ENCODE data around the gene CGB8.
"Not testable (repeated sequence)": the region's sequence is repeated elsewhere in the genome, so short reads cannot be mapped to it uniquely, and the experiment has no call there.

Gene CGB8

DNA sequence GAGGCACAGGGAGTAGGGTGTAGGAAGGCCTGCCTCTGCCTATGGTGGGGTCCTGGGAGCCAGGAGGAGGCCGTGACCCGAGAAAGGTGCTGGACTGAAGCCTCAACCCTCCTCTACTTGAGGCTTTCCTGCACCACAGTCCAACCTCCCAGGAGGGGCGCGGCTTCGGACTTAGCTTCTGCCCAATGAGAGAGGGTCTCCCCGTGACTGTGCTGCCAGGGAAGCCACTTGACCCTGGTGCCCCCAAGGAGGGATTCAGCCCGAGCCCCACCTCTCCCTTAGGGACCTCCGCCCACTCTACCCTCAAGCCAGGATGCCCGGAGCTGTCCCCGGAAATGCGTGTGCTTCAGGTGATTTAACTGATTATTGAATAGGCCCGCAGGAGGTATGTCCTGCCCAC lies at the start of gene CGB8:
CGB8 (minus strand) TSS at position 101 of the 400 bp plus-strand sequence. CDS start 372 bp downstream, outside the sequence.
- H3K36me3 ChIP-seq (ENCODE audit: control insufficient read depth in 2 of 2, insufficient read depth in 1 of 2, low read length in 2 of 2); H3K9me3 ChIP-seq (ENCODE audit: control insufficient read depth, insufficient read depth, low read depth, low read length); H3K4me1 ChIP-seq (ENCODE audit: control insufficient read depth, insufficient read depth, low read length); H3K4me3 ChIP-seq (ENCODE audit: low read depth, low read length); H3K27ac ChIP-seq (ENCODE audit: extremely low read depth, low read depth, low read length); CTCF ChIA-PET: not testable (repeated sequence)
- POLR2A ChIA-PET = interaction anchor here (0.6 kb wide), 1 partner anchor 48 kb away, joined by 4 read pairs; no protein-coding TSS in a partner anchor

DNA sequence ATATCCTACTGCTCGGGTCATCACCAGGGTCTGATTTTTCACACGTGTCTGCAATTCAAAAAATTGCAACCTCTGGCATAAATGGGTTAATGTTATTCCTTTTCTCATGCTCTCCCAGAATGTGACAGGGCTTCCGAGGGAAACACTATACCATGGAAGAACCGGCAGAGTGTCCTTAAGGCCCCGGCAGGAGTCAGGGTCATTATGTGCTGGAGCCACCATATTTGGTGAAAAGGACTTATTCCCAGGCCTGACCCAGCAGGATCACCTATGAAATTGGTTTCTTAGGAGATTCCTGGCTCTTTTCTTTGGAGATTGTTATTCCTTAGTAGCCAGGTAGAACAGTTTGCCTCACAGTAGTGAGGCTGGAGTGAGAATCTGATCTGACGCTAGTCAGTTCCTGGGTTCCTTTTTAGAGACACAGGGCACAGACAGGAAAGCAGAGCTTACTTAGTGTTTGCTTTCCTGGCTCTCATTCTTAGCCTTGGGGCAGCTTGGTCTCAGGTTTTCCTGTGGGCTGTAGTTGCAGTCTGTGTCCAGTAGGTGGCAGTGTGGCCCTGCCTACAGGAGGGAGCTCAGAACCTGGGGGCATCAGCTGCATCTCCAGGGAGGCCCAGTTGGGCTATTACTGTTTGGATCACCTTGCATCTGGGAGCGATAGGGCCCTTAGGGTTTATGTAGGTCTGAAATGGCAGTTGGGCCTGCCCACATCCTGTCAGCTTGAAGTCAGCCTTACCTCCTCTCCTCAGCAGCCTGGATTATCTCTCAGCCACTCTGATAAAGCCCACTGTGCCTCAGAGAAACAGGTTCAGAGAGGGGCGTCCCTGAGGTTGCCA lies 48.8 kb upstream of the CGB8 start:
- POLR2A ChIA-PET = interaction anchor here (0.6 to 1.7 kb wide), 12 partner anchors 9 to 356 kb away, joined by 3 to 11 read pairs (median 4); partner anchors contain the start of genes ALDH16A1 and LIN7B
- Histone ChIP-seq H3K9me3 (ENCODE audit: control insufficient read depth, insufficient read depth, low read depth, low read length) (no peaks in the 10 kb centered on the region), H3K27ac (ENCODE audit: extremely low read depth, low read depth, low read length) (peak overlapping the region; percentile 48), H3K4me3 (ENCODE audit: low read depth, low read length) (no peak overlapping the region), H3K36me3 (ENCODE audit: control insufficient read depth in 2 of 2, insufficient read depth in 1 of 2, low read length in 2 of 2) (peaks cover 81 to 95% of the 10 kb centered on the region in 2 experiments), H3K4me1 (ENCODE audit: control insufficient read depth, insufficient read depth, low read length) (peaks cover 8% of the 10 kb centered on the region)
- CTCF ChIA-PET = interaction anchor here (0.5 to 7.1 kb wide), 50 partner anchors 10 to 546 kb away, joined by 3 to 105 read pairs (median 5); partner anchors contain the start of genes GYS1, LIN7B and RUVBL2
- TF ChIP-seq SP7 (tag by site-specific recombination; IDR thresholded peaks at IDR 0.05) (peak; percentile 32), MYNN (tag by site-specific recombination; IDR thresholded peaks at IDR 0.05; ENCODE audit: borderline replicate concordance) (no peak), ZNF660 (tag by site-specific recombination; IDR thresholded peaks at IDR 0.05) (0 out of 2 replicates have a peak, but pooled peaks have one; percentile 31), ZNF654 (tag by site-specific recombination; IDR thresholded peaks at IDR 0.05; ENCODE audit: low read depth) (peak; percentile 89), KLF16 (tag by site-specific recombination; IDR thresholded peaks at IDR 0.05) (no peak), GLIS1 (tag by site-specific recombination; IDR thresholded peaks at IDR 0.05) (peak; percentile 79), ZNF777 (tag by site-specific recombination; IDR thresholded peaks at IDR 0.05; ENCODE audit: borderline replicate concordance) (no peak), ZNF138 (tag by site-specific recombination; IDR thresholded peaks at IDR 0.05; ENCODE audit: borderline replicate concordance) (no peak), KLF9 (tag by site-specific recombination; IDR thresholded peaks at IDR 0.05; ENCODE audit: low read depth) (no peak), ZNF132 (tag by site-specific recombination; IDR thresholded peaks at IDR 0.05; ENCODE audit: borderline replicate concordance) (no peak), ZNF561 (tag by site-specific recombination; IDR thresholded peaks at IDR 0.05; ENCODE audit: borderline replicate concordance) (no peak; the same call in 1 of the 2 replicates), ZNF175 (tag by site-specific recombination; IDR thresholded peaks at IDR 0.05) (no peak), ZNF202 (tag by site-specific recombination; IDR thresholded peaks at IDR 0.05; ENCODE audit: borderline replicate concordance) (no peak), ZBTB21 (tag by site-specific recombination; IDR thresholded peaks at IDR 0.05) (no peak), IKZF3 (tag by site-specific recombination; IDR thresholded peaks at IDR 0.05) (peak; percentile 70), ZFP37 (tag by site-specific recombination; IDR thresholded peaks at IDR 0.05) (no peak), ZFP3 (tag by site-specific recombination; IDR thresholded peaks at IDR 0.05; ENCODE audit: low read depth) (no peak), ZIC2 (tag by site-specific recombination; IDR thresholded peaks at IDR 0.05) (0 out of 2 replicates have a peak, but pooled peaks have one; percentile 31), ZNF529 (tag by site-specific recombination; IDR thresholded peaks at IDR 0.05; ENCODE audit: insufficient replicate concordance) (no peak), ZNF394 (tag by site-specific recombination; IDR thresholded peaks at IDR 0.05; ENCODE audit: borderline replicate concordance) (no peak), WT1 (tag by site-specific recombination; IDR thresholded peaks at IDR 0.05) (no peak), ZBTB6 (tag by site-specific recombination; IDR thresholded peaks at IDR 0.05) (no peak), ZNF366 (tag by site-specific recombination; conservative IDR thresholded peaks at IDR 0.05) (peak; percentile 18; the same call in 1 of the 2 replicates), ZNF391 (tag by site-specific recombination; IDR thresholded peaks at IDR 0.05; ENCODE audit: borderline replicate concordance, low read depth) (no peak), ZNF292 (tag by site-specific recombination; IDR thresholded peaks at IDR 0.05; ENCODE audit: borderline replicate concordance, low read depth) (no peak), ZNF324 (tag by site-specific recombination; IDR thresholded peaks at IDR 0.05) (no peak)
- TF ChIP-seq, protein P1, sequence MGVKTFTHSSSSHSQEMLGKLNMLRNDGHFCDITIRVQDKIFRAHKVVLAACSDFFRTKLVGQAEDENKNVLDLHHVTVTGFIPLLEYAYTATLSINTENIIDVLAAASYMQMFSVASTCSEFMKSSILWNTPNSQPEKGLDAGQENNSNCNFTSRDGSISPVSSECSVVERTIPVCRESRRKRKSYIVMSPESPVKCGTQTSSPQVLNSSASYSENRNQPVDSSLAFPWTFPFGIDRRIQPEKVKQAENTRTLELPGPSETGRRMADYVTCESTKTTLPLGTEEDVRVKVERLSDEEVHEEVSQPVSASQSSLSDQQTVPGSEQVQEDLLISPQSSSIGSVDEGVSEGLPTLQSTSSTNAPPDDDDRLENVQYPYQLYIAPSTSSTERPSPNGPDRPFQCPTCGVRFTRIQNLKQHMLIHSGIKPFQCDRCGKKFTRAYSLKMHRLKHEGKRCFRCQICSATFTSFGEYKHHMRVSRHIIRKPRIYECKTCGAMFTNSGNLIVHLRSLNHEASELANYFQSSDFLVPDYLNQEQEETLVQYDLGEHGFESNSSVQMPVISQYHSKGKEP (tag by site-specific recombination; IDR thresholded peaks at IDR 0.05) = peak; percentile 34; the same call in 1 of the 2 replicates
- TF ChIP-seq, protein P2, sequence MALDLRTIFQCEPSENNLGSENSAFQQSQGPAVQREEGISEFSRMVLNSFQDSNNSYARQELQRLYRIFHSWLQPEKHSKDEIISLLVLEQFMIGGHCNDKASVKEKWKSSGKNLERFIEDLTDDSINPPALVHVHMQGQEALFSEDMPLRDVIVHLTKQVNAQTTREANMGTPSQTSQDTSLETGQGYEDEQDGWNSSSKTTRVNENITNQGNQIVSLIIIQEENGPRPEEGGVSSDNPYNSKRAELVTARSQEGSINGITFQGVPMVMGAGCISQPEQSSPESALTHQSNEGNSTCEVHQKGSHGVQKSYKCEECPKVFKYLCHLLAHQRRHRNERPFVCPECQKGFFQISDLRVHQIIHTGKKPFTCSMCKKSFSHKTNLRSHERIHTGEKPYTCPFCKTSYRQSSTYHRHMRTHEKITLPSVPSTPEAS (tag by site-specific recombination; IDR thresholded peaks at IDR 0.05) = 0 out of 2 replicates have a peak, but pooled peaks have one; percentile 16
- TF ChIP-seq, protein P3, sequence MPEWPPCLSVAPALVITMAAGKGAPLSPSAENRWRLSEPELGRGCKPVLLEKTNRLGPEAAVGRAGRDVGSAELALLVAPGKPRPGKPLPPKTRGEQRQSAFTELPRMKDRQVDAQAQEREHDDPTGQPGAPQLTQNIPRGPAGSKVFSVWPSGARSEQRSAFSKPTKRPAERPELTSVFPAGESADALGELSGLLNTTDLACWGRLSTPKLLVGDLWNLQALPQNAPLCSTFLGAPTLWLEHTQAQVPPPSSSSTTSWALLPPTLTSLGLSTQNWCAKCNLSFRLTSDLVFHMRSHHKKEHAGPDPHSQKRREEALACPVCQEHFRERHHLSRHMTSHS (tag by site-specific recombination; IDR thresholded peaks at IDR 0.05) = no peak
